Measurements from ENCODE around the gene CCK.

CCK gene

GRCh38 chr3:42254566-42254965 is 11.4 kb downstream of the CCK start:
- Histone ChIP-seq H3K4me1 (ENCODE audit: control insufficient read depth, insufficient read depth, low read length, poor library complexity, severe bottlenecking) (no peaks in the 10 kb centered on the region), H3K36me3 (ENCODE audit: control insufficient read depth, insufficient read depth, low read length) (no peaks in the 10 kb centered on the region), H3K27ac (ENCODE audit: insufficient read depth, low read length, poor library complexity, severe bottlenecking) (no peak overlapping the region), H3K4me3 (ENCODE audit: insufficient read depth, low read depth, low read length, poor library complexity, severe bottlenecking) (no peak overlapping the region), H3K27me3 (replicated peaks; ENCODE audit: control insufficient read depth, insufficient read depth, low read length, poor library complexity, severe bottlenecking) (no peaks in the 10 kb centered on the region), H3K9me3 (ENCODE audit: control insufficient read depth, low read length) (no peaks in the 10 kb centered on the region)
- no peak for DNase-seq

GRCh38 chr3:42250761-42251160 is 15.2 kb downstream of the CCK start:
- no peaks in the 10 kb centered on the region for H3K27me3 ChIP-seq (replicated peaks; ENCODE audit: control insufficient read depth, insufficient read depth, low read length, poor library complexity, severe bottlenecking)
- H3K36me3 ChIP-seq (ENCODE audit: control insufficient read depth, insufficient read depth, low read length), result no peaks in the 10 kb centered on the region
- H3K4me3 ChIP-seq (ENCODE audit: insufficient read depth, low read depth, low read length, poor library complexity, severe bottlenecking), result no peak overlapping the region

GRCh38 chr3:42247576-42248027 is 18.4 kb downstream of the CCK start:
- Histone ChIP-seq H3K4me1 (ENCODE audit: control insufficient read depth, insufficient read depth, low read length, poor library complexity, severe bottlenecking) (no peaks in the 10 kb centered on the region), H3K36me3 (ENCODE audit: control insufficient read depth, insufficient read depth, low read length) (no peaks in the 10 kb centered on the region), H3K9me3 (ENCODE audit: control insufficient read depth, low read length) (no peaks in the 10 kb centered on the region), H3K27ac (ENCODE audit: insufficient read depth, low read length, poor library complexity, severe bottlenecking) (no peak overlapping the region), H3K4me3 (ENCODE audit: insufficient read depth, low read depth, low read length, poor library complexity, severe bottlenecking) (no peak overlapping the region), H3K27me3 (replicated peaks; ENCODE audit: control insufficient read depth, insufficient read depth, low read length, poor library complexity, severe bottlenecking) (no peaks in the 10 kb centered on the region)
- DNase-seq, result peak in 2 of 3 donors; percentile 12 to 18

More at GRCh38 chr3:42250761-42251160, 15.2 kb downstream of the CCK start:
- DNase-seq, result no peak
- no peak overlapping the region for H3K27ac ChIP-seq (ENCODE audit: insufficient read depth, low read length, poor library complexity, severe bottlenecking)
- H3K4me1 ChIP-seq (ENCODE audit: control insufficient read depth, insufficient read depth, low read length, poor library complexity, severe bottlenecking), result no peaks in the 10 kb centered on the region
- no peaks in the 10 kb centered on the region for H3K9me3 ChIP-seq (ENCODE audit: control insufficient read depth, low read length)

- H3K27me3 ChIP-seq (replicated peaks; ENCODE audit: control insufficient read depth, insufficient read depth, low read length, poor library complexity, severe bottlenecking), result no peaks in the 10 kb centered on the region
- no peak overlapping the region for H3K27ac ChIP-seq (ENCODE audit: insufficient read depth, low read length, poor library complexity, severe bottlenecking)
- H3K4me1 ChIP-seq (ENCODE audit: control insufficient read depth, insufficient read depth, low read length, poor library complexity, severe bottlenecking), result no peaks in the 10 kb centered on the region
- H3K4me3 ChIP-seq (ENCODE audit: insufficient read depth, low read depth, low read length, poor library complexity, severe bottlenecking), result no peak overlapping the region
- DNase-seq, result no peak
- no peaks in the 10 kb centered on the region for H3K9me3 ChIP-seq (ENCODE audit: control insufficient read depth, low read length)
- H3K36me3 ChIP-seq (ENCODE audit: control insufficient read depth, insufficient read depth, low read length), result no peaks in the 10 kb centered on the region
Observed at GRCh38 chr3:42246091-42246490, 19.9 kb downstream of the CCK start.

- H3K4me3 ChIP-seq (ENCODE audit: insufficient read depth, low read depth, low read length, poor library complexity, severe bottlenecking), result no peak overlapping the region
- H3K9me3 ChIP-seq (ENCODE audit: control insufficient read depth, low read length), result no peaks in the 10 kb centered on the region
- DNase-seq, result no peak
Observed at GRCh38 chr3:42236611-42237010, 29.4 kb downstream of the CCK start.

GRCh38 chr3:42235532-42235931 is 30.5 kb downstream of the CCK start:
- Histone ChIP-seq H3K4me3 (ENCODE audit: insufficient read depth, low read depth, low read length, poor library complexity, severe bottlenecking) (no peak overlapping the region), H3K27me3 (replicated peaks; ENCODE audit: control insufficient read depth, insufficient read depth, low read length, poor library complexity, severe bottlenecking) (no peaks in the 10 kb centered on the region)

More at GRCh38 chr3:42236611-42237010, 29.4 kb downstream of the CCK start:
- no peaks in the 10 kb centered on the region for H3K27me3 ChIP-seq (replicated peaks; ENCODE audit: control insufficient read depth, insufficient read depth, low read length, poor library complexity, severe bottlenecking)
- no peaks in the 10 kb centered on the region for H3K4me1 ChIP-seq (ENCODE audit: control insufficient read depth, insufficient read depth, low read length, poor library complexity, severe bottlenecking)
- H3K27ac ChIP-seq (ENCODE audit: insufficient read depth, low read length, poor library complexity, severe bottlenecking), result no peak overlapping the region
- H3K36me3 ChIP-seq (ENCODE audit: control insufficient read depth, insufficient read depth, low read length), result no peaks in the 10 kb centered on the region

GRCh38 chr3:42230860-42231259 is 35.1 kb downstream of the CCK start:
- no peak overlapping the region for H3K27ac ChIP-seq (ENCODE audit: insufficient read depth, low read length, poor library complexity, severe bottlenecking)
- DNase-seq, result no peak
- H3K9me3 ChIP-seq (ENCODE audit: control insufficient read depth, low read length), result no peaks in the 10 kb centered on the region
- no peak overlapping the region for H3K4me3 ChIP-seq (ENCODE audit: insufficient read depth, low read depth, low read length, poor library complexity, severe bottlenecking)
- no peaks in the 10 kb centered on the region for H3K4me1 ChIP-seq (ENCODE audit: control insufficient read depth, insufficient read depth, low read length, poor library complexity, severe bottlenecking)
- H3K36me3 ChIP-seq (ENCODE audit: control insufficient read depth, insufficient read depth, low read length), result no peaks in the 10 kb centered on the region
- H3K27me3 ChIP-seq (replicated peaks; ENCODE audit: control insufficient read depth, insufficient read depth, low read length, poor library complexity, severe bottlenecking), result no peaks in the 10 kb centered on the region

More at GRCh38 chr3:42235532-42235931, 30.5 kb downstream of the CCK start:
- DNase-seq, result no peak
- Histone ChIP-seq H3K27ac (ENCODE audit: insufficient read depth, low read length, poor library complexity, severe bottlenecking) (no peak overlapping the region), H3K9me3 (ENCODE audit: control insufficient read depth, low read length) (no peaks in the 10 kb centered on the region), H3K36me3 (ENCODE audit: control insufficient read depth, insufficient read depth, low read length) (no peaks in the 10 kb centered on the region), H3K4me1 (ENCODE audit: control insufficient read depth, insufficient read depth, low read length, poor library complexity, severe bottlenecking) (no peaks in the 10 kb centered on the region)

- Histone ChIP-seq H3K4me3 (ENCODE audit: insufficient read depth, low read depth, low read length, poor library complexity, severe bottlenecking) (no peak overlapping the region), H3K9me3 (ENCODE audit: control insufficient read depth, low read length) (no peaks in the 10 kb centered on the region), H3K4me1 (ENCODE audit: control insufficient read depth, insufficient read depth, low read length, poor library complexity, severe bottlenecking) (no peaks in the 10 kb centered on the region), H3K36me3 (ENCODE audit: control insufficient read depth, insufficient read depth, low read length) (no peaks in the 10 kb centered on the region), H3K27ac (ENCODE audit: insufficient read depth, low read length, poor library complexity, severe bottlenecking) (no peak overlapping the region), H3K27me3 (replicated peaks; ENCODE audit: control insufficient read depth, insufficient read depth, low read length, poor library complexity, severe bottlenecking) (no peaks in the 10 kb centered on the region)
- DNase-seq, result no peak
Observed at GRCh38 chr3:42229942-42230688, 35.9 kb downstream of the CCK start.

- Histone ChIP-seq H3K4me1 (ENCODE audit: control insufficient read depth, insufficient read depth, low read length, poor library complexity, severe bottlenecking) (no peaks in the 10 kb centered on the region), H3K36me3 (ENCODE audit: control insufficient read depth, insufficient read depth, low read length) (no peaks in the 10 kb centered on the region), H3K27ac (ENCODE audit: insufficient read depth, low read length, poor library complexity, severe bottlenecking) (no peak overlapping the region), H3K9me3 (ENCODE audit: control insufficient read depth, low read length) (no peaks in the 10 kb centered on the region), H3K4me3 (ENCODE audit: insufficient read depth, low read depth, low read length, poor library complexity, severe bottlenecking) (no peak overlapping the region), H3K27me3 (replicated peaks; ENCODE audit: control insufficient read depth, insufficient read depth, low read length, poor library complexity, severe bottlenecking) (no peaks in the 10 kb centered on the region)
- DNase-seq, result no peak
Observed at GRCh38 chr3:42229266-42229941, 36.6 kb downstream of the CCK start.

- Histone ChIP-seq H3K27ac (ENCODE audit: insufficient read depth, low read length, poor library complexity, severe bottlenecking) (no peak overlapping the region), H3K27me3 (replicated peaks; ENCODE audit: control insufficient read depth, insufficient read depth, low read length, poor library complexity, severe bottlenecking) (no peaks in the 10 kb centered on the region), H3K4me1 (ENCODE audit: control insufficient read depth, insufficient read depth, low read length, poor library complexity, severe bottlenecking) (no peaks in the 10 kb centered on the region), H3K9me3 (ENCODE audit: control insufficient read depth, low read length) (no peaks in the 10 kb centered on the region), H3K4me3 (ENCODE audit: insufficient read depth, low read depth, low read length, poor library complexity, severe bottlenecking) (no peak overlapping the region), H3K36me3 (ENCODE audit: control insufficient read depth, insufficient read depth, low read length) (peaks cover 6% of the 10 kb centered on the region)
- no peak for DNase-seq
Observed at GRCh38 chr3:42228796-42229195, 37.2 kb downstream of the CCK start.
